GM21529 (cell line): ENCODE data around the gene PBX1.
A peak's percentile ranks its signal among the peaks of the same experiment; 100 is the strongest.

Source experiments
- ATAC-seq: cut with Tn5 transposase; IDR thresholded peaks from one replicate; pipeline ENCODE4 v1.9.1; 2021; ENCODE audit not compliant: unreplicated experiment

Gene PBX1

GRCh38 chr1:164771041-164771618 lies 212.1 kb downstream of the PBX1 start:
- no peak for ATAC-seq

- no peak for ATAC-seq
These were observed 212.8 kb downstream of the PBX1 start for GRCh38 chr1:164771619-164772361.

- peak; percentile 97 for ATAC-seq
These were observed 213.7 kb downstream of the PBX1 start for GRCh38 chr1:164772635-164773034.

GRCh38 chr1:164773102-164773501 lies 214.1 kb downstream of the PBX1 start:
- ATAC-seq, result no peak

- ATAC-seq, result no peak
These were observed 215.4 kb downstream of the PBX1 start for GRCh38 chr1:164774413-164774812.

GRCh38 chr1:164774819-164775654 lies 216.1 kb downstream of the PBX1 start:
- no peak for ATAC-seq

DNA sequence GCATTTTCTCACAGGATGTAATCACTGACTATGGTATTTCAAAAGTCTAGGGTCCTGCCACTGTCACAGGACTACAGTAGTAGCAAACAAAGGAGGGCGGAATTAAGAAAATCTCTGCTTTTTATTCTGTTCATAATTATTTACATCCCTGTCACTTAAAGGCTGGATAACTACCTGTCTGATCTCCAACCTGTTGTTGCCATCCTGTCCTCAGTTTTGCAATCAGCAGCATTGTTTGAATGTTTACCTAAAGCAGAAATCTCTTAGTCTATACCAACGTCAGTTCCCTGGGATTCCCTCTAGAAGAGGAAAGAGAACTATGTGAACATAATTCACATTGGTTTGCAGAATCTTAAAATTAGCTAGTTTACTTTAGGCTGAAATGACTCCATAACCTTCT lies 218.5 kb downstream of the PBX1 start:
- ATAC-seq, result no peak

GRCh38 chr1:164779376-164779775 lies 220.4 kb downstream of the PBX1 start:
- no peak for ATAC-seq

GRCh38 chr1:164780111-164780812 lies 221.3 kb downstream of the PBX1 start:
- no peak for ATAC-seq

- ATAC-seq, result no peak
These were observed 221.9 kb downstream of the PBX1 start for GRCh38 chr1:164780863-164781262.

GRCh38 chr1:164781972-164782371 lies 223.0 kb downstream of the PBX1 start:
- no peak for ATAC-seq

DNA sequence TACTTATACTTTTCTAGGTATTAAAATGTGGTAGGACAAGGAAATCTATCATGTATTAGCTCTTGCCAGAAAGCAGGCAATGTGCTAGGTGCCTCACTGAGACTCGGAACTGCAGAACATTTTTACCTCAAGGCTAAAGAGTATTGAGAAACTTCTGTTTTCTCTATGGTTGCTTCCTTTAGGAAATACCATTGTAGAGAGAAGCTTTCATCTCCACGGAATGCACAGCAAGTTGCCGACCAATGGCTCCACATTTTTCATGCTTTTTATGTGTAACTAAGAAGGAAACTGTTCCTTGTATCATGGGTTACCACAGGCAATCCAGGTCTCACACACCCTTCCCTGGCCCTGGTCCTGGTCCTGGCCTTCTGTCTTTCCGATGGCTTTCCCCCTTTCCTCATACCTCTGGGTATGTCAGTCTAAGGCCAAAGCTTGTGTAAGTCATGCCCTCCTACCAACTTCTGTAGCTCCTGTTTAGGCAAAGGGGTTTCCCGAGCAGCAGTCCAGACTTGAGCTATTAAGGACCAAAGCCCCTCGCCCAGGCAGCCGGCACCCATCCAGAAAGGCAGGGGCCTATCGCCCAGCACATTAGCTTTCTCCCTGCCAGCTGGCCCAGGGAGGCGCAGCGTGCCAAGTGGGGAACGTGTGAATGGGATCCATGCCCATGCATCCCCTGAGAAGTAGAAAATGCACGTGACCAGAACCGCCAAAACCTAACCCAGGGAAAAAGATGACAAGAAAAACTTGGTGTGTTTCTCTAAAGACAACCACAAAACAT lies 225.0 kb downstream of the PBX1 start:
- no peak for ATAC-seq

GRCh38 chr1:164784960-164785359 lies 226.0 kb downstream of the PBX1 start:
- no peak for ATAC-seq

DNA sequence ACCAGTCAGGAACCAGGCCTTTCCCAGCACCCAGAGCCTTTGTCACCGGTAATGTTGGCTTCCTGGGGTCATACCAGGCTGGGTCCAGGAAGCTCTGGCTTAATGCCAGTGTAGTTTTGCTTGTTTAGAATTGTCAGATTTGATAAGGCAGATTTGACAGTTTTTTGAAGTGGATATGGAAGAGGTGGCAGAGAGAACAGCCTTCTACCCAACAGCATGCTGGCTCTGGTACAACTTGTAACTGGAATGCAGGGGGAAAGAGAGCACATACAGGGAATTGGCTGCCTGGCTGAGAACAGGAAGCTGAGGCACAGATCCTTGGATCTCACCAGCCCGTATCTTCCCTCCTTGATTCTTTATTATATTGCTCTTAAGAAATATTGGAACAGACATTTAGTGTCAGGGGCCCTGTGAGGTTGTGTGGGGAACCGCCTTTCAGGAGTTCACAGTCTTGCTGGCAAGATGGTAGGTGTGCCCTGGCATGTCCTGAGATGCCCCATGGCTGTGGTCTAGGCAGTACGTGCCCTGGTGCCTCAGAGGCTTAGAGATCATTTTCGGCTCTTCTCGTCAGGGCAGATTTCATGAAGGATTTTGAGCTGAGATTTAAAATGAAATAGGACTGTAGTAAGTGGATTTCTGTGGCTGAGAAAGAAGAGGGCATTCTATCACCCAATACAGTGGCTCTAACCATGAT lies 227.0 kb downstream of the PBX1 start:
- no peak for ATAC-seq

DNA sequence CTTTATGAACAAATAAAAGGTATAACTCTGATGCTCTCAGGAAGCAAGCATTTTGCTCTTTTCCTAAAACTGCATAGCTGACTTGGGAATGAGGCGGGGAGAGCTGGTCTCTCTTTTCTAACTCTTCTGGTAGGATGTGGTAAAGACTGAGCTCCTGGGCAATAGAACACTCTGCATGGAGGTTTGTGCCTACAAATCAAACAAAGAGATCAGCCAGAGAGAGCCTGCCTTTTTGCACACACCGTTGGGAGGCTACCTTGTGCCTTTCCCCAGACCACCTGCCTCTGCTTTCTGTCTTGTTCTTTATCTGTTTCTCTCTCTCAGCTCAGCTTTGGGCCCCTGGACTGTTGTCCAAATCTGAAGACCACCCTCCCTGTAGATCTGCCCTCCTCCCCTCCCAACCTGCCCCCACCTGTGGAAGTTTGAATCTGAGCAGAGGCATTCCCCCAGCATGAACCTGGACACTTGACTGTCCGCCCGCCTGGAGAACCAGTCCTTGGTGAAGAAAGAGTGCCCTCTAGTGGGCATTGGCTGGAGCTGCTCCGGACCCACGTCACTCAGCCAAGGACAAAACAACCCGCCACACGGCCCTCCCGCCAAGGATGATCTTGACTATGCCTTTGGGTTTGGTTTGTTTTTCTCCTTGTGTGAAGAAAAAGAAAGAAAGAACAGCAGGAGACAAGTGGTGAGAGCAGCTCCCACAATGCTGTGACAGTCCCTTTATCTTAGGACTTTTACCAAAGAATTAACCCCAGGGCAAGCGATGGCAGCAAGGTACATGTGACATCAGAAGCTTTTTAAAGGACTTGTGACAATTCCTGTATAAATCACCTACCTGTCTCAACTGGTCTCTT lies 228.2 kb downstream of the PBX1 start:
- ATAC-seq, result peak; percentile 97

DNA sequence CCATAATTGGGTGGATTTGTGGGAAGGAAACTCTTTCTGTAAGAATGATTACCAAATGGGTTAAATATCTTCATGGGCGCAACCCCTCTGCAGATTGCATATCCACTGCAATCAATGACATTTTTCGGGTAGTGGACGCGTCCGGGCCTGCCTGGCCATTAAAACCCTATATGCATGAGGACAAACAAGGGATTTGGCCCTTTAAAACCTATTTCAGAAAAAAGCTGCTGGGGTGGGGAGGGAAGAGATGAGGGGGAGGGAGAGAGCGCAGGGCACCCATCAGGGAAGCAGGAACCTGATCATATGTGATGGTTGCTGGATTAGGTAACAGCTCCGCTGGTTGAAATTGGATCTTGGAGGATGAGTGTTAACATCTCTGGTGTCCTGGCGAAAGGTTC lies 228.8 kb downstream of the PBX1 start:
- no peak for ATAC-seq

DNA sequence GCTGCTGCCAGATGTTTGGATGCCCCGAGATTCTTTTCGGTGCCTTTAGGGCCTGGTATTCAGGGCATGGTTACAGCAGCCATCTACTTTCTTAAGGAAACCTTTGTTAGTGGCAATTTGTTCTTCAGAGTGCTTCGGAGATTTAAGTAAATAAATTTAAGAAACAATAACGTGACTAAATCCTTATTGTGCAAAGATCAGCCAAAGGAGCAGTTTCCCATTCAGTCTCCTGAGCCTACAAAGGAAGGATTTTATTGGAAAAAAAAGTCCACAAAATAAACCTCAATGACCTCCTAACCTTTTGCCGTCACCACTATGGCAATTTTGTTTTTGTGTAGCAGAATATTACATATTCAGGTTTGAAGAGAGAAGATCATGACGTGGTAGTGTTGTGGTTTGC lies 231.1 kb downstream of the PBX1 start:
- no peak for ATAC-seq

- ATAC-seq, result no peak
These were observed 233.5 kb downstream of the PBX1 start for GRCh38 chr1:164792410-164793004.

GRCh38 chr1:164794356-164794755 lies 235.4 kb downstream of the PBX1 start:
- no peak for ATAC-seq
